Kasumi-1 (cell line): ENCODE measurements around the gene FABP7.

Experiments used
- DNase-seq, 2 experiments: peaks; one replicate each; lab custom pipeline; 2025; lab: John Stamatoyannopoulos, UW

The FABP7 gene

GRCh38 chr6:122798099-122798641, 18.7 kb downstream of the FABP7 start:
- no peak for DNase-seq

- no peak for DNase-seq
These were observed 19.7 kb downstream of the FABP7 start for GRCh38 chr6:122799140-122799745.

GRCh38 chr6:122799916-122800686, 20.6 kb downstream of the FABP7 start:
- DNase-seq, result no peak

- no peak for DNase-seq
These were observed 21.4 kb downstream of the FABP7 start for GRCh38 chr6:122800906-122801305.

GRCh38 chr6:122801397-122801796, 21.9 kb downstream of the FABP7 start:
- no peak for DNase-seq

- DNase-seq, result no peak
These were observed 23.7 kb downstream of the FABP7 start for GRCh38 chr6:122803171-122803661.

- no peak for DNase-seq
These were observed 25.5 kb downstream of the FABP7 start for GRCh38 chr6:122804962-122805485.

GRCh38 chr6:122806291-122806690, 26.8 kb downstream of the FABP7 start:
- no peak for DNase-seq

GRCh38 chr6:122808121-122808885, 28.8 kb downstream of the FABP7 start:
- DNase-seq, result no peak

- DNase-seq, result no peak
These were observed 29.5 kb downstream of the FABP7 start for GRCh38 chr6:122809001-122809400.

- no peak for DNase-seq
These were observed 30.2 kb downstream of the FABP7 start for GRCh38 chr6:122809691-122810090.

GRCh38 chr6:122810189-122810588, 30.7 kb downstream of the FABP7 start:
- no peak for DNase-seq

GRCh38 chr6:122817358-122817757, 37.8 kb downstream of the FABP7 start:
- DNase-seq, result no peak

GRCh38 chr6:122817766-122818165, 38.2 kb downstream of the FABP7 start:
- no peak for DNase-seq

- no peak for DNase-seq
These were observed 39.4 kb downstream of the FABP7 start for GRCh38 chr6:122818866-122819265.

- no peak for DNase-seq
These were observed 41.6 kb downstream of the FABP7 start for GRCh38 chr6:122821095-122821494.

- DNase-seq, result no peak
These were observed 45.6 kb downstream of the FABP7 start for GRCh38 chr6:122825163-122825562.

- DNase-seq, result no peak
These were observed 49.9 kb downstream of the FABP7 start for GRCh38 chr6:122829456-122829855.

- no peak for DNase-seq
These were observed 52.0 kb downstream of the FABP7 start for GRCh38 chr6:122831511-122831910.

GRCh38 chr6:122832459-122832858, 52.9 kb downstream of the FABP7 start:
- DNase-seq, result no peak

- no peak for DNase-seq
These were observed 53.5 kb downstream of the FABP7 start for GRCh38 chr6:122833021-122833491.
